Upper lobe of left lung (tissue), 6 donors: ENCODE measurements around the gene NCOA1. TPM values are rescaled to one million over a fixed set of nuclear protein-coding genes. Genes with fewer than 3 reads are reported as not detected.

Experiments
- ATAC-seq, 2 donors: fragments of 200-7000 bp; cut with Tn5 transposase; one replicate each; pipeline ENCODE4 v1.9.1; 2022; ENCODE audit warnings: mild to moderate bottlenecking in 2 of 2, moderate library complexity in 2 of 2; ENCODE audit not compliant: low FRiP score in 2 of 2
- DNase-seq, 2 donors: peaks; one replicate each; pipeline ENCODE4 v3.0.0-alpha.2; 2019 to 2020
- H3K27ac ChIP-seq, 4 donors: fragments of 200-600 bp; sonication (generic); one replicate each; pipeline ENCODE4 v1.5.1; 2016 to 2019
- H3K27me3 ChIP-seq, 4 donors: fragments of 200-600 bp; sonication (generic); one replicate each; pipeline ENCODE4 v1.5.1; 2017 to 2019
- H3K36me3 ChIP-seq, 4 donors: fragments of 200-600 bp; sonication (generic); one replicate each; pipeline ENCODE4 v1.5.1; 2016 to 2019
- H3K4me1 ChIP-seq, 4 donors: fragments of 200-600 bp; sonication (generic); one replicate each; pipeline ENCODE4 v1.5.1; 2018 to 2019
- H3K4me3 ChIP-seq, 4 donors: fragments of 200-600 bp; sonication (generic); one replicate each; pipeline ENCODE4 v1.5.1; 2017 to 2019; ENCODE audit warnings: mild to moderate bottlenecking in 2 of 4, moderate library complexity in 1 of 4
- H3K9me3 ChIP-seq, 4 donors: fragments of 200-600 bp; sonication (generic); one replicate each; pipeline ENCODE4 v1.5.1; 2018 to 2019
- CTCF ChIP-seq, 6 experiments: fragments of 450-650 bp in 4 of 6; fragments of 200-600 bp in 2 of 6; sonication (generic) in 2 of 6; IDR thresholded peaks; one replicate each; pipeline ENCODE4 v1.5.1; 2016 to 2019; ENCODE audit warnings: antibody characterized with exemption in 6 of 6
- EP300 ChIP-seq, 4 donors: sonication (generic); formaldehyde crosslinking; IDR thresholded peaks; one replicate each; pipeline ENCODE4 v1.5.1; 2017; ENCODE audit warnings: antibody characterized with exemption in 4 of 4, control low read depth in 2 of 4
- POLR2A ChIP-seq, 4 donors: fragments of 450-650 bp; IDR thresholded peaks; one replicate each; pipeline ENCODE4 v1.5.1; 2016 to 2017; ENCODE audit warnings: antibody characterized with exemption in 4 of 4, mild to moderate bottlenecking in 2 of 4
- POLR2AphosphoS5 ChIP-seq, 2 donors: sonication (generic); formaldehyde crosslinking; IDR thresholded peaks; one replicate each; pipeline ENCODE4 v1.5.1; 2017; ENCODE audit warnings: antibody characterized with exemption in 2 of 2
- WGBS, 2 donors: methylation state at CpG; one replicate each; pipeline ENCODE4 v1.1.5; 2017 to 2018; 5-methylcytosine and 5-hydroxymethylcytosine counted together
- total RNA-seq, 6 donors: library from RNA; depleted of rRNA in 4 of 6; stranded (reverse); fragments of >200 nt in 4 of 6; gene quantifications; one replicate each; pipeline versions ENCODE4 v1.1.0 to v1.2.1, GENCODE V29; 2016 to 2021
- donor health status: DM: no; HTN: no; CAD: no; lungs with moderate emphysema.
- donor health status: DM: no; HTN: yes; CAD: no; lungs with severe emphysema.

The NCOA1 gene
- total RNA-seq, 6 donors from 2014 or later: 38.3 to 68.1 (median 42.5) TPM

GRCh38 chr2:24538720-24539119 is 47.7 kb downstream of the NCOA1 start:
- no peak overlapping the region for H3K4me3 ChIP-seq
- no peak overlapping the region for H3K27ac ChIP-seq
- DNase-seq: no peak
- no peaks in the 10 kb centered on the region for H3K4me1 ChIP-seq
- WGBS, 2 donors: 86 to 92% methylated on average over 4 of the region's 4 CpGs
- TF ChIP-seq CTCF (IDR thresholded peaks at IDR 0.05) (no peak), POLR2A (IDR thresholded peaks at IDR 0.05) (no peak), POLR2AphosphoS5 (IDR thresholded peaks at IDR 0.05) (no peak), EP300 (IDR thresholded peaks at IDR 0.05) (no peak)
- ATAC-seq: no peak
- no peaks in the 10 kb centered on the region for H3K27me3 ChIP-seq
- no peaks in the 10 kb centered on the region for H3K9me3 ChIP-seq
- H3K36me3 ChIP-seq: no peaks in the 10 kb centered on the region

GRCh38 chr2:24539258-24539657 is 48.2 kb downstream of the NCOA1 start:
- no peaks in the 10 kb centered on the region for H3K36me3 ChIP-seq
- H3K9me3 ChIP-seq: no peaks in the 10 kb centered on the region
- whole genome bisulfite sequencing, 2 donors: 93 to 97% methylated on average over 1 of the region's 1 CpG
- H3K27ac ChIP-seq: no peak overlapping the region
- TF ChIP-seq POLR2A (IDR thresholded peaks at IDR 0.05) (no peak), POLR2AphosphoS5 (IDR thresholded peaks at IDR 0.05) (no peak), CTCF (IDR thresholded peaks at IDR 0.05) (no peak), EP300 (IDR thresholded peaks at IDR 0.05) (no peak)
- no peaks in the 10 kb centered on the region for H3K4me1 ChIP-seq
- no peak for ATAC-seq
- no peaks in the 10 kb centered on the region for H3K27me3 ChIP-seq
- H3K4me3 ChIP-seq: no peak overlapping the region
- DNase-seq: no peak

- Histone ChIP-seq H3K27me3 (no peaks in the 10 kb centered on the region), H3K27ac (no peak overlapping the region), H3K4me3 (no peak overlapping the region), H3K36me3 (no peaks in the 10 kb centered on the region), H3K4me1 (no peaks in the 10 kb centered on the region), H3K9me3 (no peaks in the 10 kb centered on the region)
- WGBS, 2 donors: 67 to 75% methylated on average over 2 of the region's 2 CpGs
- ATAC-seq (no peak), DNase-seq (no peak)
- TF ChIP-seq POLR2AphosphoS5 (IDR thresholded peaks at IDR 0.05) (no peak), EP300 (IDR thresholded peaks at IDR 0.05) (no peak), POLR2A (IDR thresholded peaks at IDR 0.05) (no peak), CTCF (IDR thresholded peaks at IDR 0.05) (no peak)
Observed at GRCh38 chr2:24540011-24540477, 49.0 kb downstream of the NCOA1 start.

- Histone ChIP-seq H3K27ac (no peak overlapping the region), H3K4me3 (no peak overlapping the region), H3K9me3 (no peaks in the 10 kb centered on the region), H3K27me3 (no peaks in the 10 kb centered on the region), H3K4me1 (no peaks in the 10 kb centered on the region), H3K36me3 (no peaks in the 10 kb centered on the region)
- DNase-seq (no peak), ATAC-seq (no peak)
- TF ChIP-seq POLR2A (IDR thresholded peaks at IDR 0.05) (no peak), POLR2AphosphoS5 (IDR thresholded peaks at IDR 0.05) (no peak), EP300 (IDR thresholded peaks at IDR 0.05) (no peak), CTCF (IDR thresholded peaks at IDR 0.05) (no peak)
Observed at GRCh38 chr2:24541621-24542020, 50.6 kb downstream of the NCOA1 start.

GRCh38 chr2:24542269-24542872 is 51.3 kb downstream of the NCOA1 start:
- DNase-seq (no peak), ATAC-seq (no peak)
- WGBS, 2 donors: 98 to 99% methylated on average over 3 of the region's 3 CpGs
- Histone ChIP-seq H3K9me3 (no peaks in the 10 kb centered on the region), H3K36me3 (no peaks in the 10 kb centered on the region), H3K27me3 (no peaks in the 10 kb centered on the region), H3K27ac (no peak overlapping the region), H3K4me3 (no peak overlapping the region), H3K4me1 (no peaks in the 10 kb centered on the region)
- TF ChIP-seq EP300 (IDR thresholded peaks at IDR 0.05) (no peak), POLR2A (IDR thresholded peaks at IDR 0.05) (no peak), CTCF (IDR thresholded peaks at IDR 0.05) (no peak), POLR2AphosphoS5 (IDR thresholded peaks at IDR 0.05) (no peak)
